Epithelial cell of esophagus (primary cell): ENCODE results near the gene NEU2.

Source experiments
- DNase-seq: peaks from one replicate; pipeline ENCODE4 v3.0.0; 2010; ENCODE audit warnings: low read depth
- H3K4me3 ChIP-seq: 2 replicates; pipeline ENCODE4 v1.5.1; 2011; ENCODE audit warnings: mild to moderate bottlenecking, low read length, control low read depth
- TF ChIP-seq, protein P1 (sequence below): IDR thresholded peaks from 2 replicates; pipeline ENCODE4 v1.5.1; 2011; ENCODE audit warnings: low read depth, mild to moderate bottlenecking, low read length, control low read depth, inconsistent platforms; ENCODE audit not compliant: insufficient read depth; ENCODE audit errors: missing control alignments

NEU2 gene

DNA sequence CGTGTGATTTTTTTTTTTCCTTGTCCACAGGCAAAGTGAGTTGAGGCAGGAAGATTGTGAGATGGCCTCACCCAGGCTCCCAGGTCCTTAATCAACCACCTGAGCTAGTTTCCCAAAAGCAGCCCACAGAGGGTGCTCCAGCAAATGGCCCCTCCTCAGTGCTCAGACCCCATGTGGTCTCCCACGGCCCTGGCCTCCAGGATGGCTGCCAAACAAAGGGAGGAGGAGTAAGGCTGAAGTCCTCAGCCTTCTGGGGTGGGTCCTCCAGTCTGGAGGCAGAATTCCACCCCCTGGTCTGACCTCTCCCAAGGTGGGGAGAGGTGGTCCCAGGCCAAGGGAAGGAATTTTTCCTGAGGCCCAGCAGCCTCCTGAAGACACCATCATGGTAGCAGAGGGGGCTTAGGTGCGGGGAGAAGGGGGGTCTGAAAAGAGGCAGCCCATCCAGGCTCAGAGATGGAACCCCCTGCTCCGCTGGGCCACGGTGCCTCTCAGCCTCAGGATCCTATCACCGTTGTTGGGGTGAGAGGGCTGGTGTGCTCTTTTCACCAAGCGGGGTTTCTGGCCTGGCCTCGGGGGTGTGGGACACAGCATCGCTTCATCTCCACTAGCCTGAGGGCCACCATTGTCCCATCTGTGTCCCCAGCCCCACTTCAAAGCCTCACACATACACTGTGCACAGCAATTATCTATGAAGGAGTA, 21.8 kb upstream of the NEU2 start:
- no peak overlapping the region for H3K4me3 ChIP-seq
- TF ChIP-seq, protein P1, sequence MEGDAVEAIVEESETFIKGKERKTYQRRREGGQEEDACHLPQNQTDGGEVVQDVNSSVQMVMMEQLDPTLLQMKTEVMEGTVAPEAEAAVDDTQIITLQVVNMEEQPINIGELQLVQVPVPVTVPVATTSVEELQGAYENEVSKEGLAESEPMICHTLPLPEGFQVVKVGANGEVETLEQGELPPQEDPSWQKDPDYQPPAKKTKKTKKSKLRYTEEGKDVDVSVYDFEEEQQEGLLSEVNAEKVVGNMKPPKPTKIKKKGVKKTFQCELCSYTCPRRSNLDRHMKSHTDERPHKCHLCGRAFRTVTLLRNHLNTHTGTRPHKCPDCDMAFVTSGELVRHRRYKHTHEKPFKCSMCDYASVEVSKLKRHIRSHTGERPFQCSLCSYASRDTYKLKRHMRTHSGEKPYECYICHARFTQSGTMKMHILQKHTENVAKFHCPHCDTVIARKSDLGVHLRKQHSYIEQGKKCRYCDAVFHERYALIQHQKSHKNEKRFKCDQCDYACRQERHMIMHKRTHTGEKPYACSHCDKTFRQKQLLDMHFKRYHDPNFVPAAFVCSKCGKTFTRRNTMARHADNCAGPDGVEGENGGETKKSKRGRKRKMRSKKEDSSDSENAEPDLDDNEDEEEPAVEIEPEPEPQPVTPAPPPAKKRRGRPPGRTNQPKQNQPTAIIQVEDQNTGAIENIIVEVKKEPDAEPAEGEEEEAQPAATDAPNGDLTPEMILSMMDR, result no peak
- no peak for DNase-seq

DNA sequence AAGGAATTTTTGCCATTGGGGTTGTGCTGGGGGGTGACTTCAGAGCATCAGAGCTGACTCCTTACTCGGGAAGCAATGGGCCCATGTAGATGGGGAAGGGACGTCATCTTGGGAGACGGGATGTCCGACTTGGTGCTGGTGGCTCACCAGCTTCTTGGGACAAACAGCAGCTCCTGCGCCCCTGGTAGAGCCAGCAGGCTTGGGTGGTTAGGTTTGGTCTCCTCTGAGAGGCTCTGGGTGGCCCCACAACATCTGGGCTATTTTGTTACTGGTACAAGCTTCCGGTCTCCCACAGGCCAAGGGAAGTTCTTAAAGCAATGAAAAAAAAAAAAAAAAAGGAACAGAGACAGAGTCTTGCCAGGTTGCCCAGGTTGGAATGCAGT, 21.2 kb upstream of the NEU2 start:
- DNase-seq, result no peak
- TF ChIP-seq, protein P1, result no peak
- H3K4me3 ChIP-seq, result no peak overlapping the region

DNA sequence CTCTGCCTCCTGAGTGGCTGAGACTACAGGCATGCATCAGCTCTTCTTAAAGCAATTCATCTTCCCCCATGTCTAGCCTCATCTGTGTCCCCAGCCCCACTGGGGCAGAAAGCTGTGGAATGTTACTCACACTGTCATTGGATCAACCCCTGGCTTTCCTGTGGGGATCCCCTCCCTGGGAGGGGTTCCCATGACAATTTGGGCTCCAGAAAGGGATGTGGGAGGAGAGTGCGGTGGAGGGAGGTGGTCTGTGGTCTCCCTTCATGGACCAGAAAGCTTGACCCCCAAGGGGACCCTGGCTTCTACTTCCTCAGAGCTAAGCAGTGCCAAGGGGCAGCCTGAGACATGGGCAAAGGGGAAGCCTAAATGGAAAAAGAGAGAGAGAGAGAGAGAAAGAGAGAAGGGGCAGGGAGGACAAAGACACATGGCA, 20.8 kb upstream of the NEU2 start:
- TF ChIP-seq, protein P1, result no peak
- DNase-seq, result no peak

DNA sequence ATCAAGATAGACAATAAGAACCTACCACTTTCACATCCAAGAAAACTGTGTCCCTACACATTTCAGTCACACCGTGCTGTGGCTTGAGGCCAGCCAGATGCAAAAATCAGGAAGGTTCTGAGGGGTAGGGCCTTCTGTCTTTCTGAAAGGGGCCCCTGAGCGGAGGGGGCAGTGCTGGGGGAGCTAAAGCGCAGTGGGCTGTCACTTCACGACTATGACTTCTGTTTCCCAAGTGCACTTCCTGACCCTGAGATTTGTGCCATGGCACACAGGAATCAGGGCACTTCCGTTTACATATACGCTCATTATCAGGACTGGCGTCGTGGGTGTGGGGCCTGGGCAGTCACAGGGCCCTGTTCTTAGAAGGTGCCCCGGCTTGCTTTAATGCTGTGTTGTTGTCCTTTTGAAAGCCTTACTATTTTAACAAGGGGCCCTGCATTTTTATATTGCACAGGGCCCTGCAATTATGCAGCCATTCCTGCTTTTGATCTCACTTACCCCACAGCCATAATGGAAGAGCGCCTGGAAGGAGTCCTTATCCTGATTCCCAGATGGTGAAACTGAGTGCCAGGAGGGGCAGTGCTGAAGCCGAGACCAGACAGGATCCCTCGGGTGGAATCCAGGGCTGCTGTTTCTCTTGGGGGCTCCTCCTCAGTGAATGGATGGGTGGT, 20.0 kb upstream of the NEU2 start:
- TF ChIP-seq, protein P1, result no peak
- DNase-seq, result no peak
- no peak overlapping the region for H3K4me3 ChIP-seq

More for the DNA sequence above, 20.8 kb upstream of the NEU2 start:
- H3K4me3 ChIP-seq, result no peak overlapping the region

DNA sequence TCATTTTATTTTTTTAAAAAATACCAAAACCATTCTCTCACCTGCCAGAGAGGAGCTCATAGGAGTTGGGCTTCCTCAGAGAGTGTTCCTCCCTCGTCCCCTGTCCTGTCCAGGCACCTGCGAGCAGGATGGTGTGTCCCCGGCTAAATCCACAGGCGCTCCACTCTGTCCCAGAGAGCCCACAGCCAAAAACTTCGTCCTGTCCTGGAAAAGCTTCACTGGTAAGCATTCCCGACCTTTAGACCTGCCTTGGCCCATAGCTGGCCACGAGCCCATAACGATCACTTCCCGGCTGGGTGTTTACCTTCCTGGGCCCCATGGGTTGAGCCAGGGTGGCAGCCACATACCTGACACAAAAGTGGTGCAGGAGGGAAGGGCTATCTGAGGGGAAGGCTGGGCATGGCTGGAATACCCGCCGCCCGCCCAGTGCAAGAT, 19.4 kb upstream of the NEU2 start, which contains the start of gene NGEF:
Gene NGEF (minus strand): TSS at position 230 of the 435 bp plus-strand sequence. CDS start 38,366 bp downstream, outside the sequence.
- no peak for DNase-seq
- H3K4me3 ChIP-seq, result no peak within 1 kb of the TSS
- TF ChIP-seq, protein P1, result no peak

- no peak overlapping the region for H3K4me3 ChIP-seq
- TF ChIP-seq, protein P1, result no peak
- DNase-seq, result no peak
Observed at GRCh38 chr2:233013650-233014049, 18.8 kb upstream of the NEU2 start.
